ENCODE results near the gene APBA2. TPM values are rescaled to one million over a fixed set of nuclear protein-coding genes. Genes with fewer than 3 reads are reported as not detected.

Gene APBA2
- total RNA-seq, 1 donor from 2014 or later, result 35.8 TPM

DNA sequence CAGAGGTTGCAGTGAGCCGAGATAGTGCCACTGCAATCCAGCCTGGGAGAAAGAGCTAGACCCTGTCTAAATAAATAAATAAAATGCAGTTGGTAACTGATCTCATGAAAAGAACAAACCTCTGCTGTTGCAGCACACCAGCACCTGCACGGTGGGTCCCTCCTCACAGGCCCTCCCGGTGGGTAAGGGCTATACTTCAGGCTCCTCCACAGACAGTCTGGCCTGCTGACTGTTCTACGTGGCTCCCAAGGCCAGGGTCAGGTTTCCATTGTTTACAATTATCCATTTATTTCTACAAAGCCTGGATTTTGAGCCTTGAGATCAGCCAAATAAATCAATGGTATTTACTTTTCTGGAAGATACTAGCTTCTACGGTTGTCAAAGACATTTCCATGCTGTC is 5.1 kb upstream of the APBA2 start:
- H3K9ac ChIP-seq, result no peak overlapping the region
- no peak for DNase-seq (ENCODE audit: low spot score)

DNA sequence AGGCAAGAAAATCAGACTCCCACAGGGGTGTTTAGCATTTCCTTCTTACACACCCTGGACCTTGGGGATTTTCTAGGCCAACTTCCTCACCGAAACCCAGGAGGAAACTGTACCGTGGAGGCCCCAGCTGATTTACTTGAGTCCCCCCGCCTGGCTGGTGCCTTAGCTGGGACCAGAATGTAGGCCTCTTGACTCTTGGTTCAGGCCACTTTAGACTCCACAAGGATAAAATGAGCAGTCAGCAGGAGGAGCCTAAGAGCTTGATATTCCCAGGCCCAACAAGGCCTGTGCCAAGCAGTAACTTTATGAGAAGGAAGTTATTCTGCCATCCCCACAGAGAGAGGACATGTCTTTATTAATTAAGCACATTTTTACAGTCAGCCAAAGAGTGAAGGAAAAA is 4.6 kb upstream of the APBA2 start:
- TF ChIP-seq CTCF (IDR thresholded peaks at IDR 0.05) (no peak), EZH2 (IDR thresholded peaks at IDR 0.05) (no peak), EZH2phosphoT487 (IDR thresholded peaks at IDR 0.05) (no peak)
- DNase-seq (ENCODE audit: low spot score), result no peak
- peaks cover 20% of the 10 kb centered on the region for H3K4me1 ChIP-seq
- no peak overlapping the region for H3K27ac Mint-ChIP-seq
- H3K4me1 Mint-ChIP-seq, result peaks cover 38% of the 10 kb centered on the region
- no peaks in the 10 kb centered on the region for H4K20me1 ChIP-seq (ENCODE audit: low read depth)
- H3K36me3 Mint-ChIP-seq, result peaks cover 2% of the 10 kb centered on the region
- no peaks in the 10 kb centered on the region for H3K36me3 ChIP-seq
- H3K9ac ChIP-seq, result no peak overlapping the region
- H3K9me3 ChIP-seq (ENCODE audit: low read depth), result no peaks in the 10 kb centered on the region
- no peak overlapping the region for H3K4me2 ChIP-seq
- peaks cover 5% of the 10 kb centered on the region for H3F3A ChIP-seq (ENCODE audit: low read depth)
- H3K27ac ChIP-seq, result no peak overlapping the region
- H3K4me3 Mint-ChIP-seq, result no peak overlapping the region
- peaks cover 2% of the 10 kb centered on the region for H3K9me3 Mint-ChIP-seq
- no peak overlapping the region for H2AFZ ChIP-seq (replicated peaks)
- H3K27me3 Mint-ChIP-seq (ENCODE audit: insufficient read depth, low read depth), result peaks cover 7% of the 10 kb centered on the region
- H3K27me3 ChIP-seq, result peaks cover 18% of the 10 kb centered on the region
- no peak overlapping the region for H3K4me3 ChIP-seq
- H3K79me2 ChIP-seq (ENCODE audit: low read depth), result no peaks in the 10 kb centered on the region

More for the DNA sequence above, 5.1 kb upstream of the APBA2 start:
- Histone ChIP-seq H3K27ac (no peak overlapping the region), H3K4me1 (peaks cover 24% of the 10 kb centered on the region), H3K4me3 (no peak overlapping the region), H4K20me1 (ENCODE audit: low read depth) (peaks cover 3% of the 10 kb centered on the region), H3K36me3 (no peaks in the 10 kb centered on the region), H3K79me2 (ENCODE audit: low read depth) (no peaks in the 10 kb centered on the region), H3K9me3 (ENCODE audit: low read depth) (no peaks in the 10 kb centered on the region), H3F3A (ENCODE audit: low read depth) (peaks cover 10% of the 10 kb centered on the region), H3K27me3 (peaks cover 18% of the 10 kb centered on the region), H3K4me2 (no peak overlapping the region), H2AFZ (replicated peaks) (no peak overlapping the region)
- Mint-ChIP-seq H3K36me3 (peaks cover 2% of the 10 kb centered on the region), H3K4me1 (peaks cover 43% of the 10 kb centered on the region), H3K4me3 (no peak overlapping the region), H3K9me3 (peaks cover 2% of the 10 kb centered on the region), H3K27me3 (ENCODE audit: insufficient read depth, low read depth) (peaks cover 11% of the 10 kb centered on the region), H3K27ac (no peak overlapping the region)
- no peak for TF ChIP-seq EZH2 (IDR thresholded peaks at IDR 0.05)
- no peak for TF ChIP-seq CTCF (IDR thresholded peaks at IDR 0.05)
- no peak for TF ChIP-seq EZH2phosphoT487 (IDR thresholded peaks at IDR 0.05)

DNA sequence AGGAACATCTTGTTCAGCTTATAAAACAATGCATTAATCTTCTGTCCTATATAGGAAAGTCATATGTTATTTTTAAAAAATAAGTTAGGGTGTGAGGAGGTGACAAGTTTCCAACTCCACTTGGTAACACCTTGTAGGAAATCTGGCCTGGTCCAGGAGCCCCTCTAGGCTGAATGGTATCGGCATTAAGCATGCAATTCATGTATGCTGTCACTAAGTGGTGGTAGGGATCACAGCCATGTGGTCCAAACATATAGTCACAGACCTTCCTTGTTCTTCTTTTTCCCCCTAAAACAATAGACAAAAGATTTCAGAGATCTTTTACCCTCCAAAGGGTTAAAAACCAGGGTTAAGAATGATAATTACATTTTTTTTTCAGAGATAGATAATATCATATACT is 4.2 kb upstream of the APBA2 start:
- H3K27ac Mint-ChIP-seq, result no peak overlapping the region
- peaks cover 34% of the 10 kb centered on the region for H3K4me1 Mint-ChIP-seq
- Histone ChIP-seq H4K20me1 (ENCODE audit: low read depth) (no peaks in the 10 kb centered on the region), H3K79me2 (ENCODE audit: low read depth) (peaks cover 4% of the 10 kb centered on the region), H3F3A (ENCODE audit: low read depth) (peaks cover 5% of the 10 kb centered on the region), H3K9me3 (ENCODE audit: low read depth) (no peaks in the 10 kb centered on the region), H3K4me1 (peaks cover 20% of the 10 kb centered on the region), H3K9ac (no peak overlapping the region), H3K4me3 (no peak overlapping the region), H3K27me3 (peaks cover 20% of the 10 kb centered on the region), H3K36me3 (no peaks in the 10 kb centered on the region), H3K4me2 (no peak overlapping the region), H3K27ac (no peak overlapping the region), H2AFZ (replicated peaks) (no peak overlapping the region)
- peaks cover 2% of the 10 kb centered on the region for H3K36me3 Mint-ChIP-seq
- DNase-seq (ENCODE audit: low spot score), result no peak
- H3K4me3 Mint-ChIP-seq, result no peak overlapping the region
- H3K27me3 Mint-ChIP-seq (ENCODE audit: insufficient read depth, low read depth), result peaks cover 7% of the 10 kb centered on the region
- H3K9me3 Mint-ChIP-seq, result peaks cover 2% of the 10 kb centered on the region
- TF ChIP-seq EZH2 (IDR thresholded peaks at IDR 0.05), result no peak
- TF ChIP-seq EZH2phosphoT487 (IDR thresholded peaks at IDR 0.05), result no peak
- no peak for TF ChIP-seq CTCF (IDR thresholded peaks at IDR 0.05)
